ENCODE data around the gene MKKS. TPM values are rescaled to one million over a fixed set of nuclear protein-coding genes. Genes with fewer than 3 reads are reported as not detected.
"Not testable (repeated sequence)": the region's sequence is repeated elsewhere in the genome, so short reads cannot be mapped to it uniquely, and the experiment has no call there.

The MKKS gene
- total and polyA plus RNA-seq, 4 donors = 18.6 to 42.3 (median 35.7) TPM

- H3K9me3 ChIP-seq (ENCODE audit: control insufficient read depth, insufficient read depth, low read length) = no peaks in the 10 kb centered on the region
- no peak overlapping the region for H3K4me3 ChIP-seq (ENCODE audit: low read depth, low read length)
- H3K27me3 ChIP-seq (ENCODE audit: control insufficient read depth, insufficient read depth, low read length) = no peaks in the 10 kb centered on the region
- no CpG with 5 or more reads among the region's 2 CpGs for WGBS (ENCODE audit: insufficient coverage)
- DNase-seq (ENCODE audit: low read depth in 4 of 6, low spot score in 6 of 6) = no peak
- H3K36me3 ChIP-seq (ENCODE audit: control insufficient read depth, insufficient read depth, low read length) = no peaks in the 10 kb centered on the region
- no peak overlapping the region for H3K27ac ChIP-seq (ENCODE audit: low read depth, low read length)
- H3K4me1 ChIP-seq (ENCODE audit: control insufficient read depth, insufficient read depth, low read length) = no peaks in the 10 kb centered on the region
These were observed 29.9 kb downstream of the MKKS start for GRCh38 chr20:10404023-10404628.

GRCh38 chr20:10402938-10403608 is 30.9 kb downstream of the MKKS start:
- H3K4me3 ChIP-seq (ENCODE audit: low read depth, low read length) = no peak overlapping the region
- no peaks in the 10 kb centered on the region for H3K36me3 ChIP-seq (ENCODE audit: control insufficient read depth, insufficient read depth, low read length)
- no peaks in the 10 kb centered on the region for H3K9me3 ChIP-seq (ENCODE audit: control insufficient read depth, insufficient read depth, low read length)
- DNase-seq (ENCODE audit: low read depth in 4 of 6, low spot score in 6 of 6) = no peak
- H3K27me3 ChIP-seq (ENCODE audit: control insufficient read depth, insufficient read depth, low read length) = no peaks in the 10 kb centered on the region
- no peaks in the 10 kb centered on the region for H3K4me1 ChIP-seq (ENCODE audit: control insufficient read depth, insufficient read depth, low read length)
- WGBS (ENCODE audit: insufficient coverage) = 93% methylated on average over 3 of the region's 3 CpGs
- H3K27ac ChIP-seq (ENCODE audit: low read depth, low read length) = no peak overlapping the region

GRCh38 chr20:10398834-10399369 is 35.1 kb downstream of the MKKS start:
- no peak for DNase-seq (ENCODE audit: low read depth in 4 of 6, low spot score in 6 of 6)
- WGBS (ENCODE audit: insufficient coverage) = no CpG with 5 or more reads among the region's 3 CpGs
- Histone ChIP-seq H3K36me3 (ENCODE audit: control insufficient read depth, insufficient read depth, low read length) (no peaks in the 10 kb centered on the region), H3K4me1 (ENCODE audit: control insufficient read depth, insufficient read depth, low read length) (no peaks in the 10 kb centered on the region), H3K27me3 (ENCODE audit: control insufficient read depth, insufficient read depth, low read length) (no peaks in the 10 kb centered on the region), H3K27ac (ENCODE audit: low read depth, low read length) (no peak overlapping the region), H3K9me3 (ENCODE audit: control insufficient read depth, insufficient read depth, low read length) (no peaks in the 10 kb centered on the region), H3K4me3 (ENCODE audit: low read depth, low read length) (no peak overlapping the region)

- not testable (repeated sequence) for H3K27ac ChIP-seq (ENCODE audit: low read depth, low read length); H3K27me3 ChIP-seq (ENCODE audit: control insufficient read depth, insufficient read depth, low read length); H3K36me3 ChIP-seq (ENCODE audit: control insufficient read depth, insufficient read depth, low read length); H3K4me3 ChIP-seq (ENCODE audit: low read depth, low read length); DNase-seq (ENCODE audit: low read depth in 4 of 6, low spot score in 6 of 6); H3K4me1 ChIP-seq (ENCODE audit: control insufficient read depth, insufficient read depth, low read length); H3K9me3 ChIP-seq (ENCODE audit: control insufficient read depth, insufficient read depth, low read length)
- 99% methylated on average over 14 of the region's 32 CpGs for WGBS (ENCODE audit: insufficient coverage)
These were observed 39.3 kb downstream of the MKKS start for GRCh38 chr20:10394752-10395151.

- no peak for DNase-seq (ENCODE audit: low read depth in 4 of 6, low spot score in 6 of 6)
- Histone ChIP-seq H3K9me3 (ENCODE audit: control insufficient read depth, insufficient read depth, low read length) (no peaks in the 10 kb centered on the region), H3K27me3 (ENCODE audit: control insufficient read depth, insufficient read depth, low read length) (no peaks in the 10 kb centered on the region), H3K27ac (ENCODE audit: low read depth, low read length) (no peak overlapping the region), H3K4me1 (ENCODE audit: control insufficient read depth, insufficient read depth, low read length) (no peaks in the 10 kb centered on the region), H3K4me3 (ENCODE audit: low read depth, low read length) (no peak overlapping the region), H3K36me3 (ENCODE audit: control insufficient read depth, insufficient read depth, low read length) (no peaks in the 10 kb centered on the region)
- WGBS (ENCODE audit: insufficient coverage) = 100% methylated on average over 1 of the region's 2 CpGs
These were observed 43.3 kb downstream of the MKKS start for GRCh38 chr20:10390709-10391108.

GRCh38 chr20:10388597-10388996 is 45.4 kb downstream of the MKKS start:
- Histone ChIP-seq H3K36me3 (ENCODE audit: control insufficient read depth, insufficient read depth, low read length) (no peaks in the 10 kb centered on the region), H3K9me3 (ENCODE audit: control insufficient read depth, insufficient read depth, low read length) (no peaks in the 10 kb centered on the region), H3K4me1 (ENCODE audit: control insufficient read depth, insufficient read depth, low read length) (no peaks in the 10 kb centered on the region), H3K27me3 (ENCODE audit: control insufficient read depth, insufficient read depth, low read length) (no peaks in the 10 kb centered on the region), H3K4me3 (ENCODE audit: low read depth, low read length) (no peak overlapping the region), H3K27ac (ENCODE audit: low read depth, low read length) (no peak overlapping the region)
- DNase-seq (ENCODE audit: low read depth in 4 of 6, low spot score in 6 of 6) = no peak
- WGBS (ENCODE audit: insufficient coverage) = 93% methylated on average over 2 of the region's 4 CpGs

GRCh38 chr20:10387686-10388085 is 46.3 kb downstream of the MKKS start:
- H3K9me3 ChIP-seq (ENCODE audit: control insufficient read depth, insufficient read depth, low read length) = no peaks in the 10 kb centered on the region
- no peak overlapping the region for H3K27ac ChIP-seq (ENCODE audit: low read depth, low read length)
- H3K4me3 ChIP-seq (ENCODE audit: low read depth, low read length) = no peak overlapping the region
- WGBS (ENCODE audit: insufficient coverage) = 100% methylated on average over 3 of the region's 4 CpGs
- no peaks in the 10 kb centered on the region for H3K27me3 ChIP-seq (ENCODE audit: control insufficient read depth, insufficient read depth, low read length)
- no peak for DNase-seq (ENCODE audit: low read depth in 4 of 6, low spot score in 6 of 6)
- H3K36me3 ChIP-seq (ENCODE audit: control insufficient read depth, insufficient read depth, low read length) = no peaks in the 10 kb centered on the region
- no peaks in the 10 kb centered on the region for H3K4me1 ChIP-seq (ENCODE audit: control insufficient read depth, insufficient read depth, low read length)

GRCh38 chr20:10385850-10386544 is 48.0 kb downstream of the MKKS start:
- DNase-seq (ENCODE audit: low read depth in 4 of 6, low spot score in 6 of 6) = no peak
- Histone ChIP-seq H3K4me1 (ENCODE audit: control insufficient read depth, insufficient read depth, low read length) (no peaks in the 10 kb centered on the region), H3K27ac (ENCODE audit: low read depth, low read length) (no peak overlapping the region), H3K4me3 (ENCODE audit: low read depth, low read length) (no peak overlapping the region), H3K9me3 (ENCODE audit: control insufficient read depth, insufficient read depth, low read length) (no peaks in the 10 kb centered on the region), H3K27me3 (ENCODE audit: control insufficient read depth, insufficient read depth, low read length) (no peaks in the 10 kb centered on the region), H3K36me3 (ENCODE audit: control insufficient read depth, insufficient read depth, low read length) (no peaks in the 10 kb centered on the region)
- WGBS (ENCODE audit: insufficient coverage) = 83% methylated on average over 1 of the region's 4 CpGs

- DNase-seq (ENCODE audit: low read depth in 4 of 6, low spot score in 6 of 6) = no peak
- Histone ChIP-seq H3K9me3 (ENCODE audit: control insufficient read depth, insufficient read depth, low read length) (no peaks in the 10 kb centered on the region), H3K4me3 (ENCODE audit: low read depth, low read length) (no peak overlapping the region), H3K36me3 (ENCODE audit: control insufficient read depth, insufficient read depth, low read length) (no peaks in the 10 kb centered on the region), H3K4me1 (ENCODE audit: control insufficient read depth, insufficient read depth, low read length) (no peaks in the 10 kb centered on the region), H3K27ac (ENCODE audit: low read depth, low read length) (no peak overlapping the region), H3K27me3 (ENCODE audit: control insufficient read depth, insufficient read depth, low read length) (no peaks in the 10 kb centered on the region)
- no CpG with 5 or more reads among the region's 2 CpGs for WGBS (ENCODE audit: insufficient coverage)
These were observed 52.5 kb downstream of the MKKS start for GRCh38 chr20:10381477-10381876.
